Camera-type eye (tissue), 1 donor: ENCODE measurements around the gene PDCL3. TPM values are rescaled to one million over a fixed set of nuclear protein-coding genes. Genes with fewer than 3 reads are reported as not detected.

Experiments used
- total RNA-seq: library from RNA; depleted of rRNA; stranded (reverse); fragments of >200 nt; gene quantifications from one replicate; pipeline ENCODE4 v1.2.3, GENCODE V29; 2014

PDCL3 gene
- total RNA-seq, result 12.0 TPM

DNA sequence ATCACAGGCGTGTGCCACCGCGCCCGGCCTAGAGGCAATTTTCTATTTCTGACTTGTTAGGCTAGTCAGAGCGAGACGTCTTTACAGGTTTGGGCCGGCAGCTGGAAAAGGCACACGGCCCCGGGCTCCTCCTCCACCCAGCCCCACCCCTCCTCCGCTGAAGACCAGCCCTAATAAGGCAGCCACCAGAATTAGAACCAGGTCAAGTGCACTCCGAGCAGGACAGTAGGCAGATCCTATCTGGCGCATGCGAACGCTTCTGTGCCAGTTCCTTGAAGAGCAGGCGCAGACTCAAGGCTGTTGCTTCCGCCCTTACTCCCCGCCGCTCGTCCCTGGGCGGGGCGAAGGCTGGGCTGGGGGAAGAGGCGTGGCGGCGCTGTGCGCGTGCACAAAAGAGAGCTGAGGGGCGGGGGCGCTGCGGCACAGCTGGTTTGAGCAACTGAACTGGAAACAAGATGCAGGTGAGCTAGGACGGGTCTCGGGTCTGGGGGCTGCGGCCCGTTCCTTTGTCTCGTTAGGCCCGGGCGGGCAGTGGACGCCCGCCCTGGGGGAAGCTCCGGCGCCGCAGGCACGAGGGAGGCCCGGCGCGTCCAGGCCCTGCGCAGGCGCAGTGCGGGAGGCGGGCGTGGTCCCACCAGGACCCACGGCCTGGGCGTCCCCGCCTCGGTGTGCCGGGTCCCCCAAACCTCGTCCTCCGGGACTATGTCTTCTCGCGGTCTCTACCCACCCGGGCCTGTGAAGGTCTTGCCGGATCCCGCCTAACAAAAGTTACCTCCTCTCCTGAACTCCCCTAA, at the start of gene PDCL3:
TSS of gene PDCL3 (plus strand) at position 381 of the 794 bp plus-strand sequence. CDS start at position 456, 75 bp downstream.

Other genes with a start within 250 kb of the PDCL3 start
- gene LONRF2, start 240.5 kb upstream of the PDCL3 start, total RNA-seq, result 20.6 TPM
- gene CHST10, start 145.3 kb upstream of the PDCL3 start, total RNA-seq, result 27.2 TPM
- not detected for gene NMS, start 92.5 kb upstream of the PDCL3 start, total RNA-seq